Fibroblast of lung (primary cell): ENCODE data around the gene PLA2G6.

ENCODE experiments used
- EZH2 ChIP-seq: IDR thresholded peaks from 2 replicates; pipeline ENCODE4 v1.5.1; 2012; ENCODE audit warnings: low read length, control low read depth, mild to moderate bottlenecking; ENCODE audit errors: missing control alignments
- TF ChIP-seq, protein P1 (sequence below), 2 donors: IDR thresholded peaks in 1 of 2; conservative IDR thresholded peaks in 1 of 2; 1 replicate in 1 of 2; 2 replicates in 1 of 2; pipeline ENCODE4 v1.5.1; 2011 to 2012; ENCODE audit warnings: low read length in 2 of 2, control low read depth in 1 of 2, inconsistent platforms in 1 of 2, low read depth in 1 of 2, mild to moderate bottlenecking in 1 of 2

DNA sequence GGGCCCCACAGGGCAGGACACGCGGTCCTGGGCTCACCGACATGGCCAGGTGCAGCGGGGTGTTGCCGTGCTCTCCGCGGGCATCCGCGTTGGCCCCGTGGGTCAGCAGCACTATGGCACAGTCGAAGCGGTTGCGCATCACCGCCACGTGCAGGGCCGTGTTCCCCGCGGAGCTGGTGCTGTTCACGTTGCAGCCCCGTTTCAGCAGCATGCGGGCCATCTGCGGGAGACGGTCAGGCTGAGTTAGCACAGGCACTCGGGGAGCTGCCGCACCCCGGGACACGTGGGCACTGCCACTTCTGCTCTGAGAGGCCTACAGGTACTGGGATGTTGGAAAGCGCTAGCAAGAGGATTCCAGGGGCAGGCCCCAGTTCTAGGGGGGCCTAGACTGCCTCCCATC is 48.8 kb downstream of the PLA2G6 start:
- TF ChIP-seq, protein P1, sequence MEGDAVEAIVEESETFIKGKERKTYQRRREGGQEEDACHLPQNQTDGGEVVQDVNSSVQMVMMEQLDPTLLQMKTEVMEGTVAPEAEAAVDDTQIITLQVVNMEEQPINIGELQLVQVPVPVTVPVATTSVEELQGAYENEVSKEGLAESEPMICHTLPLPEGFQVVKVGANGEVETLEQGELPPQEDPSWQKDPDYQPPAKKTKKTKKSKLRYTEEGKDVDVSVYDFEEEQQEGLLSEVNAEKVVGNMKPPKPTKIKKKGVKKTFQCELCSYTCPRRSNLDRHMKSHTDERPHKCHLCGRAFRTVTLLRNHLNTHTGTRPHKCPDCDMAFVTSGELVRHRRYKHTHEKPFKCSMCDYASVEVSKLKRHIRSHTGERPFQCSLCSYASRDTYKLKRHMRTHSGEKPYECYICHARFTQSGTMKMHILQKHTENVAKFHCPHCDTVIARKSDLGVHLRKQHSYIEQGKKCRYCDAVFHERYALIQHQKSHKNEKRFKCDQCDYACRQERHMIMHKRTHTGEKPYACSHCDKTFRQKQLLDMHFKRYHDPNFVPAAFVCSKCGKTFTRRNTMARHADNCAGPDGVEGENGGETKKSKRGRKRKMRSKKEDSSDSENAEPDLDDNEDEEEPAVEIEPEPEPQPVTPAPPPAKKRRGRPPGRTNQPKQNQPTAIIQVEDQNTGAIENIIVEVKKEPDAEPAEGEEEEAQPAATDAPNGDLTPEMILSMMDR (conservative IDR thresholded peaks at IDR 0.05 in 1 of 2, IDR thresholded peaks at IDR 0.05 in 1 of 2; ENCODE audit: low read depth in 1 of 2, low read length in 2 of 2) = no peak
- TF ChIP-seq EZH2 = no peak
